AG20443 (cell line): ENCODE data around the gene POLR2J.
"Not testable (repeated sequence)": the region's sequence is repeated elsewhere in the genome, so short reads cannot be mapped to it uniquely, and the experiment has no call there.

ENCODE experiments used
- DNase-seq: peaks from one replicate; pipeline ENCODE4 v3.0.0; 2012; ENCODE audit warnings: low spot score, mixed read lengths

Gene POLR2J

GRCh38 chr7:102466097-102466496, 12.6 kb downstream of the POLR2J start:
- DNase-seq = no peak

GRCh38 chr7:102464577-102465280, 14.0 kb downstream of the POLR2J start, which contains the start of the genes ALKBH4 and LRWD1:
Gene ALKBH4, minus strand, starts transcription at chr7:102464863. Its CDS starts 27 bp downstream, at chr7:102464836.
Gene LRWD1, plus strand, starts transcription at chr7:102464984. Its CDS starts 97 bp downstream, at chr7:102465081.
- peak; percentile 100 for DNase-seq

GRCh38 chr7:102463841-102464576, 14.7 kb downstream of the POLR2J start:
- peak; percentile 46 for DNase-seq

GRCh38 chr7:102460467-102460866, 18.3 kb downstream of the POLR2J start:
- DNase-seq = no peak

GRCh38 chr7:102459221-102459844, 19.4 kb downstream of the POLR2J start:
- no peak for DNase-seq

- no peak for DNase-seq
Measured at GRCh38 chr7:102457352-102457924, 21.3 kb downstream of the POLR2J start.

- DNase-seq = no peak
Measured at GRCh38 chr7:102456327-102456726, 22.4 kb downstream of the POLR2J start.

- DNase-seq = no peak
Measured at GRCh38 chr7:102455596-102455995, 23.1 kb downstream of the POLR2J start.

- not testable (repeated sequence) for DNase-seq
Measured at GRCh38 chr7:102454932-102455331, 23.8 kb downstream of the POLR2J start.

GRCh38 chr7:102454468-102454867, 24.3 kb downstream of the POLR2J start:
- DNase-seq = no peak

GRCh38 chr7:102453319-102453718, 25.4 kb downstream of the POLR2J start:
- no peak for DNase-seq

GRCh38 chr7:102452451-102452850, 26.3 kb downstream of the POLR2J start:
- DNase-seq = no peak

GRCh38 chr7:102451371-102452054, 27.2 kb downstream of the POLR2J start:
- DNase-seq = peak; percentile 48

- no peak for DNase-seq
Measured at GRCh38 chr7:102450242-102450641, 28.5 kb downstream of the POLR2J start.

GRCh38 chr7:102449136-102449535, 29.6 kb downstream of the POLR2J start:
- DNase-seq = no peak

GRCh38 chr7:102447311-102447710, 31.4 kb downstream of the POLR2J start:
- DNase-seq = no peak

GRCh38 chr7:102446387-102447156, 32.1 kb downstream of the POLR2J start:
- DNase-seq = no peak

GRCh38 chr7:102445674-102446071, 33.0 kb downstream of the POLR2J start:
- no peak for DNase-seq

GRCh38 chr7:102444961-102445673, 33.6 kb downstream of the POLR2J start:
- DNase-seq = no peak
